KMS-11 (cell line): ENCODE results near the gene PKP2.

Experiments used
- H2AFZ ChIP-seq: fragments of 200-600 bp; sonication (generic); 2 replicates; pipeline ENCODE4 v1.6.1; 2016; ENCODE audit warnings: antibody characterized with exemption, mixed run types, low read depth
- H3K27ac ChIP-seq: fragments of 200-600 bp; sonication (generic); 2 replicates; pipeline ENCODE4 v1.6.1; 2016; ENCODE audit warnings: mild to moderate bottlenecking, mixed run types
- H3K27me3 ChIP-seq: fragments of 200-600 bp; sonication (generic); 2 replicates; pipeline ENCODE4 v1.6.1; 2017; ENCODE audit warnings: mild to moderate bottlenecking, low read depth, mixed run types, moderate library complexity; ENCODE audit not compliant: insufficient read depth
- H3K36me3 ChIP-seq: fragments of 200-600 bp; sonication (generic); 2 replicates; pipeline ENCODE4 v1.6.1; 2017; ENCODE audit warnings: mild to moderate bottlenecking, mixed run types; ENCODE audit not compliant: insufficient read depth
- H3K4me1 ChIP-seq: fragments of 200-600 bp; sonication (generic); 2 replicates; pipeline ENCODE4 v1.6.1; 2016; ENCODE audit warnings: mild to moderate bottlenecking, low read depth, mixed run types; ENCODE audit not compliant: poor library complexity, severe bottlenecking
- H3K4me2 ChIP-seq: fragments of 200-600 bp; sonication (generic); 2 replicates; pipeline ENCODE4 v1.7.0; 2016; ENCODE audit warnings: mild to moderate bottlenecking, mixed run types
- H3K4me3 ChIP-seq: fragments of 200-600 bp; sonication (generic); IDR thresholded peaks from 2 replicates; pipeline ENCODE4 v1.6.1; 2017; ENCODE audit warnings: low read depth, low read length, mixed read lengths; ENCODE audit not compliant: insufficient read depth
- H3K79me2 ChIP-seq: fragments of 200-600 bp; sonication (generic); 2 replicates; pipeline ENCODE4 v1.6.1; 2016; ENCODE audit warnings: low read depth, mixed run types; ENCODE audit not compliant: insufficient read depth
- H3K9ac ChIP-seq: fragments of 200-600 bp; sonication (generic); 2 replicates; pipeline ENCODE4 v1.6.1; 2016; ENCODE audit warnings: mild to moderate bottlenecking, mixed run types
- H4K20me1 ChIP-seq: fragments of 200-600 bp; sonication (generic); 2 replicates; pipeline ENCODE4 v1.6.1; 2016; ENCODE audit warnings: mild to moderate bottlenecking, mixed run types; ENCODE audit not compliant: insufficient read depth
- TF ChIP-seq, protein P1 (sequence below): fragments of 200-600 bp; sonication (generic); conservative IDR thresholded peaks from 2 replicates; pipeline ENCODE4 v1.6.1; 2017; ENCODE audit warnings: low read depth, mild to moderate bottlenecking, antibody characterized with exemption, low read length, moderate library complexity, mixed read lengths

The PKP2 gene

DNA sequence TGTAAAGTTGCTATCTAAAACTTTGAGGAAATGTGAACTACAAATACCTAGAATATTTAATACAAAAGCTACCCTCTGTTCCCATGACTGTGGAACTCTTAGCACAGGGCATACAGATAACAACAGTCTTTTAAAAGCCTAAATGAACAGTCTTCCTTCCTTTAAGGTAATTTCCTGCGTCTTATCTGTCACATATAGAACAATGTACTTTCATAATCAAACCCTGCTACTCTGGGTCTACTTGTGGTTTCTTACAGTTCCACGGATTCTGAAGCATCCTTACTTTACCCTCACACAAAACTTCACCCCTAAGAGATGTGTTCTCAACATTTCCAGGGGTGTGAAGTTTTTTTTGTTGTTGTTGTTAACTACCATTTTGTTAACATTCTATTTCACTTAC lies 5.1 kb downstream of the PKP2 start:
- no peaks in the 10 kb centered on the region for H4K20me1 ChIP-seq
- no peak overlapping the region for H3K4me3 ChIP-seq
- H3K79me2 ChIP-seq, result peaks cover 88% of the 10 kb centered on the region
- peak overlapping the region; percentile 67 for H3K4me2 ChIP-seq
- TF ChIP-seq, protein P1, sequence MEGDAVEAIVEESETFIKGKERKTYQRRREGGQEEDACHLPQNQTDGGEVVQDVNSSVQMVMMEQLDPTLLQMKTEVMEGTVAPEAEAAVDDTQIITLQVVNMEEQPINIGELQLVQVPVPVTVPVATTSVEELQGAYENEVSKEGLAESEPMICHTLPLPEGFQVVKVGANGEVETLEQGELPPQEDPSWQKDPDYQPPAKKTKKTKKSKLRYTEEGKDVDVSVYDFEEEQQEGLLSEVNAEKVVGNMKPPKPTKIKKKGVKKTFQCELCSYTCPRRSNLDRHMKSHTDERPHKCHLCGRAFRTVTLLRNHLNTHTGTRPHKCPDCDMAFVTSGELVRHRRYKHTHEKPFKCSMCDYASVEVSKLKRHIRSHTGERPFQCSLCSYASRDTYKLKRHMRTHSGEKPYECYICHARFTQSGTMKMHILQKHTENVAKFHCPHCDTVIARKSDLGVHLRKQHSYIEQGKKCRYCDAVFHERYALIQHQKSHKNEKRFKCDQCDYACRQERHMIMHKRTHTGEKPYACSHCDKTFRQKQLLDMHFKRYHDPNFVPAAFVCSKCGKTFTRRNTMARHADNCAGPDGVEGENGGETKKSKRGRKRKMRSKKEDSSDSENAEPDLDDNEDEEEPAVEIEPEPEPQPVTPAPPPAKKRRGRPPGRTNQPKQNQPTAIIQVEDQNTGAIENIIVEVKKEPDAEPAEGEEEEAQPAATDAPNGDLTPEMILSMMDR, result no peak
- no peaks in the 10 kb centered on the region for H3K27me3 ChIP-seq
- no peak overlapping the region for H3K9ac ChIP-seq
- peaks cover 87% of the 10 kb centered on the region for H3K4me1 ChIP-seq
- no peaks in the 10 kb centered on the region for H3K36me3 ChIP-seq
- H2AFZ ChIP-seq, result no peak overlapping the region
- peak overlapping the region; percentile 39; the same call in 1 of the 2 replicates for H3K27ac ChIP-seq

DNA sequence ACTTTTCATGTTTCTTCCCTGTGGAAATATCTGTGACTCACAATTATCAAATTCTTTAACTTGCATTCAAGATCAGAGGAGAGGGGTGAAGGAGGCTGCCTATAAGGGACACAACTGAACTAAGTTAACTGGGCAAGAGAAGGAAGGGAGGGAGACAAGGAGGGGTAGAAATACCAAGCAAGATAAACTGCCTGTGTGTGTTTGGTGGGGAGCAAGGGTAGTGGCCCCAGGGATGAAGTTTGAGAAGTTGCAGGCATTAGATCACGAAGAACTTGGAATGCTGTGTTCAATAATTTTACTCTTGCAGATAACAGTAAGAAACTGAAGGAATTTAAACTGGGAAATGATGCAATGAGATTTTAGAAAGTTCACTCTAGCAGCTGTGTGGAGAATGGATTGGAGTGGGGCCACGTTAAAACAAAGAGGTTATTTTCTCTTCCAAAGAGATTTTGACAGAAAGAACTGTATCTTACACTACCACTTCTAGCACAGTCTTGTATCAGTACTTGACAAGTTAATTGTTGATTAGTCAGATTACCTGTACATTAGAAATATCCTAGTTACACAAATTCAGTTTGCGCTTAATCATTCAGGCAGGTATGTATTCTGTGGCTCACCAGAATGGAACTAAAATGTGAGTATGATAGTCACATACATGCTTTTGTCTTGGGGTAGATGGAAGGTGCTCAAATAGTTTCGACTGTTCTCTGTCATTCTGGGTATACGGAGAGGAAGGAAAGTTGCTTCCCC lies 7.4 kb downstream of the PKP2 start:
- Histone ChIP-seq H3K9ac (no peak overlapping the region), H3K4me3 (no peak overlapping the region), H2AFZ (no peak overlapping the region)

DNA sequence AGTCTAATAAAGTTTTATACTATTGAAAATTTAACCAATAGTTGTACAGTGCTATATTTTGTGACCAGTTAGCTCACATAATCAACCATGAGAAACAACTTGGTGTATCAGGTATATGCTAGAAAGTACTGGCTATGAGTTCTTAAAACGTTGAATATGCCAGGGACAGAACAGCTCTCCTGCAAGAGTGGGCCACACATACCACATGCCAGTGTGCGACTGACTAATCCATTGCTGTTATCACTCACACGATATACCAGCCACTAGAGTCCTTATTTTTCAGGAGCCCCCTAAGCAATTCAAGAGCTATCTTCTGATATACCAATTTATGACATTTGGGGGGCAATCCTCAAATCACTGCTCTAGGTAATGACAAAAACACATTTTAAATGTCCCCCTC lies 9.5 kb downstream of the PKP2 start:
- Histone ChIP-seq H3K4me1 (peaks cover 91% of the 10 kb centered on the region), H2AFZ (no peak overlapping the region), H3K36me3 (no peaks in the 10 kb centered on the region), H3K27ac (peak overlapping the region; percentile 55; the same call in 1 of the 2 replicates), H3K4me2 (peak overlapping the region; percentile 81; the same call in 1 of the 2 replicates), H3K9ac (no peak overlapping the region), H3K27me3 (no peaks in the 10 kb centered on the region), H3K4me3 (no peak overlapping the region), H4K20me1 (no peaks in the 10 kb centered on the region), H3K79me2 (peaks cover 60% of the 10 kb centered on the region)
- TF ChIP-seq, protein P1, result no peak

More for the DNA sequence above, 7.4 kb downstream of the PKP2 start:
- Histone ChIP-seq H3K27me3 (no peaks in the 10 kb centered on the region), H3K36me3 (no peaks in the 10 kb centered on the region), H3K4me2 (peak overlapping the region; percentile 14), H3K4me1 (peaks cover 95% of the 10 kb centered on the region), H4K20me1 (no peaks in the 10 kb centered on the region), H3K27ac (no peak overlapping the region), H3K79me2 (peaks cover 71% of the 10 kb centered on the region)
- TF ChIP-seq, protein P1, result no peak

DNA sequence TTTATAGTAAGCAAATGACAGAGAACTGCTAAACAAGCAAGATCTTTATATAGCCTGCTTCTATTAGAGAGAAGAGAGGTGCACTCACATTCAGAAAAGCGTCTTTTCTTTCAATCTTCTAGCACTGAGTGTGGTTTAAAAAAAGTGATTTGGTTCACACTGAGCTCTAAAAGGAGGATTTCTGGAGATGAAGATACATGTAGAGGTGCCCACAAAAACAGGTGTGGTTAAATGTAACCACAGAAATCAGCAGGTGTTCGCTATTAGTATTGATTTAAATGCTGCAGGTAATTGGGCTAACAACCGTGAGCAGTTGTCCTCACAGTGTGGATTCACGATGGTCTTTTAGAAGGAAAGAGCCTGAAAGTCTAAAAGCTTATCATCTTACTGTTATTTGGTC lies 10.7 kb downstream of the PKP2 start:
- peak overlapping the region; percentile 3; the same call in 1 of the 2 replicates for H3K9ac ChIP-seq
- peak overlapping the region; percentile 81 for H3K4me2 ChIP-seq
- peak overlapping the region; percentile 55 for H3K27ac ChIP-seq
- no peaks in the 10 kb centered on the region for H4K20me1 ChIP-seq
- H3K36me3 ChIP-seq, result no peaks in the 10 kb centered on the region
- peaks cover 50% of the 10 kb centered on the region for H3K79me2 ChIP-seq
- TF ChIP-seq, protein P1, result no peak
- no peak overlapping the region for H3K4me3 ChIP-seq
- H3K27me3 ChIP-seq, result no peaks in the 10 kb centered on the region
- no peak overlapping the region for H2AFZ ChIP-seq
- peaks cover 85% of the 10 kb centered on the region for H3K4me1 ChIP-seq
